Stimulated activated naive CD8-positive, alpha-beta T cell treated with anti-CD3 and anti-CD28 coated beads, Interleukin-15, Interleukin-2, amounts not matched to agents 100 ng/mL and 50 ng/mL, for 24 hours (primary cell): ENCODE data around the gene NKX3-2.
"Not testable (repeated sequence)": the region's sequence is repeated elsewhere in the genome, so short reads cannot be mapped to it uniquely, and the experiment has no call there.

Experiments
- H3K27ac Mint-ChIP-seq: one replicate; pipeline ENCODE4 v1.8.0; 2021; ENCODE audit warnings: mild to moderate bottlenecking, mixed read lengths
- H3K27me3 Mint-ChIP-seq: one replicate; pipeline ENCODE4 v1.8.0; 2021; ENCODE audit warnings: mixed read lengths
- H3K36me3 Mint-ChIP-seq: one replicate; pipeline ENCODE4 v1.8.0; 2021; ENCODE audit warnings: low read depth, mixed read lengths
- H3K4me1 Mint-ChIP-seq: one replicate; pipeline ENCODE4 v1.8.0; 2021; ENCODE audit warnings: low read depth, mixed read lengths
- H3K4me3 Mint-ChIP-seq: one replicate; pipeline ENCODE4 v1.8.0; 2021; ENCODE audit warnings: mild to moderate bottlenecking, mixed read lengths
- H3K9me3 Mint-ChIP-seq: one replicate; pipeline ENCODE4 v1.8.0; 2021; ENCODE audit warnings: mixed read lengths

The NKX3-2 gene

DNA sequence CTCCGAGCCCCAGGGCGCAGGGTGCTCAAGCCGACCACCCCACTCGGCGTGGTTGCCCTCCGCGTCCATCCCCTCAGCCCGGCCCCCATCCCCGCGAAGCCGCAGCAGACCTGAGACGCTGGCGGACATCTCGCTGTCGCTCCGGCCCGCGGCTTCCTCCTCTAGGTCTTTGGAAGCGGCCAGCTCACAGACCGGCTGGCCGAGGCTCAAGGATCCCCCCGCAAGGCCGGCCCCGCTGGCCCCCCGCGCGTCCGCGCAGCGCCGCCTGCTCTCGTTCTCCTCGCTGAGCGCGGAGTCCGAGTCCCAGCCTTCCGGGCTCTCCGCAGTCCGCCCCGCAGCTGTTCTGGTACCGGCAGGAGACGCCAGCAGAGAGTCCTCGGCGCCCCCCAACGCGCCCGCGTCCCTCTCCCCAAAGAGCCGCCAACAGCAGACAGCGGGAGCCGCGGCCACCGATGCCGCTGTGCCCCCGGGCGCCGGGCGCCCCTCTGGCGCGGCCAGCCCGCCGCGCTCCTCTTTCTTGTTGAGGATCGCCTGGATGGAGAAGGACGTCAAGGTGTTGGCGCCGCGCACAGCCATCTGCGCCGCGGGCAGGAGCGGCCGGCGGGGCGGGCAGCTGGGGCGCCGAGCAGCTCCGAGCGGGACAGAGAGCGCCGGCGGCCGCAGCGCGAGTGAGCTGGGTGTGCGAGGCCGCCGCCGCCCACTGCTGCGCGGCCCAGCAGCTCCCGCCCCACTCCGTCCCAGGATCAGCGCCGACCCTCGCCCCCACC lies at the start of gene NKX3-2:
NKX3-2 (minus strand) TSS at position 670 of the 767 bp plus-strand sequence; CDS start at position 576, 94 bp downstream.
- Mint-ChIP-seq H3K9me3 (no peaks in the 10 kb centered on the region), H3K36me3 (no peaks in the 10 kb centered on the region), H3K4me3 (peak within 1 kb of the TSS; percentile 78), H3K27ac (no peak within 1 kb of the TSS), H3K27me3 (peaks cover 74% of the 10 kb centered on the region), H3K4me1 (peaks cover 46% of the 10 kb centered on the region)

DNA sequence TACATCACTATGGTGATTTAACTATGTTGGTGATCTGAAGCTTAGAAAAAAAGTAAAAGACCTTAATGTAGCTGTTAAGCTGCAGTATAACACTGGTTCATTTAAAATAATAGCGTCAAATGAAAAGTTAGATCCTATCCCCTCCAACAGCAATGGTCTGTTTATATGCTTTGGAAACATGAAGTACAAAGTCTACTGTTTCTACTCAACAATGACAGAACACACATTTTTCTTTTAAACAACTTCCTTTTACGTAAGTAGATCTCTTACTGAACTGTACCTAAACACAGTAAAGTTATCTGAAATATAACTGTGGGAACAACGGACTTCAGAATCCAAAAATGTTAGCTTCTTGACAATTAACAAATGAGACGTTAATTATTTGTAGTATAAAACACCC lies 47.9 kb upstream of the NKX3-2 start:
- no peaks in the 10 kb centered on the region for H3K4me1 Mint-ChIP-seq
- H3K27ac Mint-ChIP-seq: no peak overlapping the region
- H3K27me3 Mint-ChIP-seq: no peaks in the 10 kb centered on the region
- H3K4me3 Mint-ChIP-seq: no peak overlapping the region
- H3K36me3 Mint-ChIP-seq: peaks cover 48% of the 10 kb centered on the region
- H3K9me3 Mint-ChIP-seq: no peaks in the 10 kb centered on the region

DNA sequence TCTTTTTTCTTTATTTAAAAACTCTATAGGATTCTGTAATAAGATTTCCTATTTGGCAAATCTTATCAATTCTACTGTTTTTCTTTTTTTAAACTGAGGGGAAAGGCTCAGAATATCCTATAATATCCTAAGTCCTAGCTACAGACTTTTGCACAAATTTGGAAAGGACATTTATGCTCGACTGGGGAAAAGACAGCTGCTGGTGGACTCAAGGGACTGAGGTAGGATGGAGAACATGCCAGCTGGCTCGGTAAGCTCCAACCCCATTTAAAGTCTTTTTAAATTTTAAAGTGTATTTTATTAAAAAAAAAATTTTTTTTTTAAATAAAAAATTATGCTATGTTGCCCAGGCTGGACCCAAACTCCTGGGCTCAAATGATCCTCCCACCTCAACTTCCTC lies 46.5 kb upstream of the NKX3-2 start:
- H3K9me3 Mint-ChIP-seq: no peaks in the 10 kb centered on the region
- H3K27ac Mint-ChIP-seq: no peak overlapping the region
- H3K27me3 Mint-ChIP-seq: no peaks in the 10 kb centered on the region
- no peaks in the 10 kb centered on the region for H3K4me1 Mint-ChIP-seq
- H3K4me3 Mint-ChIP-seq: no peak overlapping the region
- H3K36me3 Mint-ChIP-seq: peaks cover 47% of the 10 kb centered on the region

DNA sequence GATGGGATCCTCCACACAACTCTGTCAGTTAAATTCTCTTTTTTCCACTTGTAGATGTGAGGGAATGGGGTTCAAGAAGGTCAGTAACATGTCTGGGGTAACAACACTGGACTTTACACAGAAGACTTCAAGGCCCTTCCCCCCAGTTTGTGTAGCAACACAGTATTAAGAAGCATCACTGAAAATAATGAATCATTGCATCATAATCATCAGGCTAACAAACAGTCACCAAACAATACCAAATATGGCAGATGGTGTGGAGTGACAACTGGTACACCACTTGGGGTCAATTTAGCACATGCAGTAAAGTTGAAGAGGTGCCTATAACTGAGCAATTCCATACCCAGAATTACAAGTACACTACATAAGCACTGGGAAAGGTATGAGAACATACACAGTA lies 44.6 kb upstream of the NKX3-2 start:
- no peaks in the 10 kb centered on the region for H3K9me3 Mint-ChIP-seq
- no peaks in the 10 kb centered on the region for H3K27me3 Mint-ChIP-seq
- H3K4me1 Mint-ChIP-seq: no peaks in the 10 kb centered on the region
- H3K4me3 Mint-ChIP-seq: no peak overlapping the region
- peaks cover 57% of the 10 kb centered on the region for H3K36me3 Mint-ChIP-seq
- H3K27ac Mint-ChIP-seq: no peak overlapping the region

DNA sequence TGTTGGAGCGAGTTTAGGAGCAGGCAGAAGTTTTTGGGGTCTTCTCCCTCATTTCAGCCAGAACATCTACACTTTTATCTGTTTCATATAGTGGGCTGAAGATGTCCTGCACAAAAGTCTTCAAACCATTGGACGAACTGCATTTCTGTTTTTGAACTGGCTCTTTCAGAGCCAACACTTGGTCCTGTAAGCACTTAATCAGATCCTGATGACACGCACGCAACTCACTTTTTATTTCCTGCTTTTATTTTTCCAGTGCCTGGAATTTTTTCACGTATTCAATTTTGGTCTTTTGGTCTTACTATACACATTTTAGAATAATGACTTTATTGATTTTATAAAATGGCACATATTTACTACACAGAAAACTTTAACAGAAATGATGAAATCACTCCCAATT lies 40.2 kb upstream of the NKX3-2 start:
- Mint-ChIP-seq H3K4me3 (no peak overlapping the region), H3K4me1 (no peaks in the 10 kb centered on the region), H3K36me3 (peaks cover 66% of the 10 kb centered on the region), H3K9me3 (no peaks in the 10 kb centered on the region), H3K27ac (no peak overlapping the region), H3K27me3 (no peaks in the 10 kb centered on the region)

DNA sequence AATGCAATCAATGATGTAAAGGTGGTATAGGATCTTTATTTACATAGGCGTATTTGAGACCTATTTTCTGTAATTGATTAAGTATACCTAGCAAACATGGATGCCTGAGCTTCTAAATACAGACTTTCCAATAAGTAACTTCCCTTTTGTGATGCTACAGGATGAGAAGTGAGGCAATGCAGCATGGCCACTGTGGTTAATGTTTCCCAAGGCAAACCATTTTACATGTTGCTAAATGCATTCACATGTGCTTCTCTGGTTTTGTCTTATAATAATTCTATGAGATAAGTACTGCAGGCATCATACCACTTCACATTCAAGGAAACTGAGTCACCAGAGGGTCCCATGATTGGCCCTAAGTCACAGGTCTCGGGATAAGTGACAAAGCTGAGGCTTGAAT lies 35.7 kb upstream of the NKX3-2 start:
- Mint-ChIP-seq H3K4me3 (no peak overlapping the region), H3K27ac (no peak overlapping the region), H3K9me3 (no peaks in the 10 kb centered on the region), H3K4me1 (no peaks in the 10 kb centered on the region), H3K36me3 (peaks cover 70% of the 10 kb centered on the region), H3K27me3 (no peaks in the 10 kb centered on the region)

DNA sequence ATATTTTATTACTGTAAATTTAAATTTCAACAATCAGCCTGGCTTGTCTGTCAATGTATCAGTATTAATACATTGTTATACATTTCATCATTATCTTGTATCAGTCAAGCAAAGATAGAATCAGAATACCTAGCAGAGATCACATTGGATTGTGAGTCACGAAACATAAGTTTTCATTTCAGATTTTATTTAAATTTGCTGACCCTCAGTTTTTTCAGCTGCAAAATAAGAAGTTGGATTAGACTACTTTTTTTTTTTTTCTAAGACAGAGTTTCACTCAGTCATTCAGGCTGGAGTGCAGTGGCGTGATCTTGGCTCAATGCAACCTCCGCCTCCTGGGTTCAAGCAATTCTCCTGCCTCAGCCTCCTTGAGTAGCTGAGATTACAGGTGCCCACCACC lies 33.4 kb upstream of the NKX3-2 start:
- H3K27me3 Mint-ChIP-seq: no peaks in the 10 kb centered on the region
- H3K27ac Mint-ChIP-seq: no peak overlapping the region
- H3K9me3 Mint-ChIP-seq: no peaks in the 10 kb centered on the region
- H3K4me3 Mint-ChIP-seq: no peak overlapping the region
- peaks cover 59% of the 10 kb centered on the region for H3K36me3 Mint-ChIP-seq
- H3K4me1 Mint-ChIP-seq: no peaks in the 10 kb centered on the region

DNA sequence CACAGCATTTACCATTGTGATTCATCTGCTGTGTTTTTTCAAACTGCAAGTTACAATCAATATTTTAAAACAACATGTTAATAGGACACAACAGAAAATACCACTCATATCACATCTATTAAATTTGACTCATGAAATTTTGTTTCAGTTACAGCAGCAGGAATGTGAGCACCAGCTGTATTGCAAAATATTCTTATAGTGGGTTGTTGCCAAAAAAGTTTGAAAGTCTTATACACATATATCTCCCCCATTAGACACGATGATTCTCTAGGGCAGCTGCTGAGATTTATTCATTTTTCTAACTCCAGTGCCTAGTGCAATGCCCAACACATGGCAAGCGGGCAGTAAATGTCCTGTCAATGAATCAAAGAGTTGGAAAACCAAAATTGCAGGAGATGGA lies 26.6 kb upstream of the NKX3-2 start:
- Mint-ChIP-seq H3K4me1 (no peaks in the 10 kb centered on the region), H3K36me3 (peaks cover 54% of the 10 kb centered on the region), H3K9me3 (no peaks in the 10 kb centered on the region)

DNA sequence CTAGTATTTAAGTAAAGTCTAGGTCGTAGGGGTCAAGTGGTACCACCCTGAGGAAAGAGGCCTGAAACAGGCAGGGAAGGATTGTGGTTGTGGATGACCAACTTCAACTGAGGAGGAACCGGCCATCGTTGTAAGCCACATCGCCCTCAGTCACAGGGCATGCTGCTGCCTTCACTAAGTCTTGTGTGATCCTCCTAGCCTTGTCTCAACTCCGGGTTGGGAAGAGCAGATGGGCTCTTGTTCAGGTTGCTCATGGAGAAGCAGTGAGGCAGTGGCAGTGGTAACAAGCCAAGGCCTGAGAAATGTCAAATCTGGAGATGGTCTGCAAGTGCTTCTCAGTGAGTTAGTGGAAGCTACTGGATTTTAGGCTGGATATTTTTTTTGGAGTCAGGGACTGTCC lies 22.8 kb upstream of the NKX3-2 start:
- H3K4me1 Mint-ChIP-seq: no peaks in the 10 kb centered on the region
- no peak overlapping the region for H3K27ac Mint-ChIP-seq
- no peak overlapping the region for H3K4me3 Mint-ChIP-seq
- H3K36me3 Mint-ChIP-seq: peaks cover 48% of the 10 kb centered on the region
- no peaks in the 10 kb centered on the region for H3K9me3 Mint-ChIP-seq
- H3K27me3 Mint-ChIP-seq: no peaks in the 10 kb centered on the region

More for the DNA sequence above, 26.6 kb upstream of the NKX3-2 start:
- Mint-ChIP-seq H3K27me3 (no peaks in the 10 kb centered on the region), H3K4me3 (no peak overlapping the region), H3K27ac (no peak overlapping the region)

DNA sequence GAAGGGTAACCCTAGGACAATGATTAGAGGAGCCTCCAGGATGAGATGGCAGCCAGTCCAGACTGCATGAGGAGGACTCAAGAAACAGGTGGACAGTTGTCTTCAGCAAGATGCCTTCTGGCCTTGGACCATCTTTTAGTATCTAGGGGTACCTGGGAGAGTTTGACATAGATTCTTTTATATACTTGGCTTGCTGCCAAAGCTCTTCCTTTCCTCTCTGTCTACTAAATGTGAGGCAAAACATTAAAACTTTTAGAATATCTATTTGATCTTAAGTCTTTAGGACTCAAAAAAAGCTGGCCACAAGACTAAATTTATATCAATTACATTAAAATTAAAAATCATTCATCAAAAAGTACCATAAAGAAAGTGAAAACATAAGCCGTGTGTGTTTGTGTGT lies 18.6 kb upstream of the NKX3-2 start:
- Mint-ChIP-seq H3K36me3 (peaks cover 20% of the 10 kb centered on the region), H3K27me3 (peaks cover 13% of the 10 kb centered on the region), H3K4me3 (no peak overlapping the region), H3K4me1 (no peaks in the 10 kb centered on the region), H3K27ac (no peak overlapping the region), H3K9me3 (no peaks in the 10 kb centered on the region)

DNA sequence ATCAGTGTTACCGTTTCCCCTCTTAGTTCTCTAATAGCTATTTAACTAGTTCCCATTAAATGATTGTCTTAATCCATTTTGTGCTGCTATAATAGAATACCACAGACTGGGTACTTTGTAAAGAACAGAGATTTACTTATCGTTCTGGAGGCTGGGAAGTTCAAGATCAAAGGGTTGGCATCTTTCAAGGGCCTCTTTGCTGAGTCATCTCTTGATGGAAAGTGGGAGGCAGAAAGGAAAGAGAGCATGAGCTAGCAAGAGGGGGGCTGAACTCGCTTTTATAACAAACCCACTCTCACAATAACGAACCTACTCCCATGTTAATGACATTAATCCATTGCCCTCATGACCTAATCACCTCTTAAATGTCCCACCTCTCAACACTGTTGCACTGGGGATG lies 17.4 kb upstream of the NKX3-2 start:
- Mint-ChIP-seq H3K4me1 (no peaks in the 10 kb centered on the region), H3K36me3 (peaks cover 11% of the 10 kb centered on the region), H3K27me3 (peaks cover 22% of the 10 kb centered on the region), H3K4me3 (no peak overlapping the region), H3K9me3 (no peaks in the 10 kb centered on the region), H3K27ac (no peak overlapping the region)

DNA sequence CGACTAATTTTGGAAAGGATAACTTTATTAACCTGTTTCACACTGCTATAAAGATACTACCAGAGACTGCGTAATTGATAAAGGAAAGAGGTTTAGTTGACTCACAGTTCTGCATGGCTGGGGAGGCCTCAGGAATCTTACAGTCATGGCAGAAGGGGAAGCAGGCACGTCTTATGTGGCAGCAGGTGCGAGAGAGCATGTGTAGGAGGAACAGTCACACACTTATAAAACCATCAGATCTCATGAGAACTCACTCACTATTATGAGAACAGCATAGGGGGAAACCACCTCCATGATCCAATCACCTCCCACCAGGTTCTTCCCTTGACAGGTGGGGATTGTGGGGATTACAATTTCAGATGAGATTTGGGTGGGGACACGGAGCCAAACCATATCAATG lies 15.8 kb upstream of the NKX3-2 start:
- not testable (repeated sequence) for H3K9me3 Mint-ChIP-seq, H3K27ac Mint-ChIP-seq, H3K4me1 Mint-ChIP-seq, H3K36me3 Mint-ChIP-seq, H3K4me3 Mint-ChIP-seq
- peaks cover 29% of the 10 kb centered on the region for H3K27me3 Mint-ChIP-seq

DNA sequence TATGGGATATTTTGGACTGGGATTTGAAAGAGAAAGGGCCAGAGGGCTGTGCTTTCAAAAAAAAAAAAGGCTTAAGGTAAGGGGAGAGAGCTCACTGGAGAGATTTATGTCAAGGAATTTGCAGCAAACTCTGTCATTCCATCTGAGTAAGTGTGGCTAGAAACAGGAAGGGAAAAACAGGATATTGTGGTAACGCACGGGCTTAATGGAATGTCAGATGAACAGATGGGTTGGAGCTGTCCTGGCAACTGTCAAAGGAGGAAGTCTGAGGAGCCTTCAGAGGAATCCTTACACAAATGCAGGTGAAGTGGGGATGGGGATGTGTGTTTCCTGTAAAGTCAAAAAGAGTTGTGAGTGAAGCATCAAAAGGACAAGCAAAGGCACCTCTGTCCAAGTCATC lies 15.1 kb upstream of the NKX3-2 start:
- no peaks in the 10 kb centered on the region for H3K4me1 Mint-ChIP-seq
- H3K27me3 Mint-ChIP-seq: peaks cover 29% of the 10 kb centered on the region
- H3K27ac Mint-ChIP-seq: no peak overlapping the region
- H3K36me3 Mint-ChIP-seq: no peaks in the 10 kb centered on the region
- H3K4me3 Mint-ChIP-seq: no peak overlapping the region
- H3K9me3 Mint-ChIP-seq: no peaks in the 10 kb centered on the region

DNA sequence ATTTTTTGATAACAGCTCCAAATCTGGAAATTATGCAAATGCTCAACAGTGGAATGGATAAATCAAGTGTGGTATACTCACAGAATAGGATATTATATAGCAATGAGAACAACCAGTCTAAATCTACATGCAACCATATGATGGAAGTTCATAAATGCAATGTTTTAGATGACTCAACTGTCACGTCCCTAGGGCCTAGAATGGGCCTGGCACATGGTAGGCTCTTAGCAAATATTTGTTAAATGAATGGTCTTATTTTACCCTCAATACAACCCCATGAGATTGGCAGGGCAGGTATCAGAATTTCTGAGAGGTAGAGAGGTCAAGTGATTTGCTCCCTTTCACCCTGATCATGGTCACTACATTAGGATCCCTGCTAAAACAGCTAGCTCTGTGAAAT lies 14.6 kb upstream of the NKX3-2 start:
- Mint-ChIP-seq H3K36me3 (no peaks in the 10 kb centered on the region), H3K27me3 (peaks cover 29% of the 10 kb centered on the region), H3K9me3 (no peaks in the 10 kb centered on the region), H3K4me3 (no peak overlapping the region), H3K27ac (no peak overlapping the region), H3K4me1 (no peaks in the 10 kb centered on the region)

DNA sequence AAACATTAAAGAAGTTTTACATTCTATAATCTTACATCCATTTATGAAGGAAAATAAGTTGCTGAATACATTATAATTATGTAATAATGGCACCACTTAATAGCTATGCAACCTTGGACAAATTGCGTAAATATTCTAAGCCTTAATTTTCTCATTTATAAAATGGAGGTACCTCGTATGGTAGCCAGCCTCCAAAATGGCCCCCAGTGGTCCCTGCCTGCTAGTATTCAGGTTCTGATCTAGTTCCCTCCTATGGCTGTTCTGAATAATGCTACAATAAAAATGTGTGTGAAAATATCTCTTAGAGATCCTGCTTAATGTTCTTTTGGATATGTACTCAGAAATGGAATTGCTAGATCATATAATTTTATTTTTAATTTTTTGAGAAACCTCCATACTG lies 11.0 kb upstream of the NKX3-2 start:
- H3K36me3 Mint-ChIP-seq: no peaks in the 10 kb centered on the region
- no peaks in the 10 kb centered on the region for H3K4me1 Mint-ChIP-seq
- no peak overlapping the region for H3K27ac Mint-ChIP-seq
- peaks cover 53% of the 10 kb centered on the region for H3K27me3 Mint-ChIP-seq
- no peaks in the 10 kb centered on the region for H3K9me3 Mint-ChIP-seq
- H3K4me3 Mint-ChIP-seq: no peak overlapping the region

DNA sequence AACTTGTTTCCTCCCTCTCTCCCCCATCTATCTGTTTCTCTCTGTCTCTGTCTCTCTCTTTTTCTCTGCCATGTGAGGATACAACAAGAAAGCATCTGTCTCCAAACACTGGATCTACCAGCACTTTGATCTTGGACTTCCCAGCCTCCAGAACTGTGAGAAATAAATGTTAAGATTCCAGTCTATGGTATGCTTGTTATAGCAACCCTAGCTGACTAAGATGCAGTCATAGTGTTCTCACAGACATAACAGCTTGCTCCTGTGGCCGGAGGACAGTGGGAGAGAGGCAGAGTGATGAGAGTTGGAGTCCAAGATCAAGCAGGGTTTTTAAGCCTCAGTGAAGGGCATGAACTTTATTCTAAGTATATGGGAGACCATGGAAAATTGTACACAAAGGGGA lies 8.8 kb upstream of the NKX3-2 start:
- Mint-ChIP-seq H3K27me3 (peaks cover 69% of the 10 kb centered on the region), H3K36me3 (no peaks in the 10 kb centered on the region), H3K27ac (no peak overlapping the region), H3K4me3 (no peak overlapping the region), H3K4me1 (peaks cover 11% of the 10 kb centered on the region), H3K9me3 (no peaks in the 10 kb centered on the region)
